ENCODE results near the gene ALDH1A1. TPM values are rescaled to one million over a fixed set of nuclear protein-coding genes. Genes with fewer than 3 reads are reported as not detected.

Gene ALDH1A1
- total RNA-seq, 1 experiment from 2014 or later = 17.7 TPM

DNA sequence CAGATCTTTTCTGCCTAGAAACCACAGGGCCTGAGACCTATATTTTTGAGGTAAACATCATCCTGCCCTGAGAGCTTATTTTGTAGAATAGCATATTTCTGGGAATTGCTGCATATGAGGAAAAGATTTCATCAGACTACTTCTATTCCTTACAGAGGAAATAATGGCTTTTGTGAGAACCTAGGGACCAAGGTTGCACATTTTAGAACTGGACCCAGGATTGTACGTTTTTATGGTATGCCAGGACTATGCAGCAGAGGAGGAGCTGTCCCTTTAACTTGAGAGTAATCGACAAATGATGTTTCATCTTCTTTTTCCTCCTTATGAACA, 2.2 kb upstream of the ALDH1A1 start:
- Mint-ChIP-seq H3K36me3 (ENCODE audit: insufficient read depth, unreplicated experiment) (peaks cover 6% of the 10 kb centered on the region), H3K4me3 (ENCODE audit: low read depth, unreplicated experiment) (no peak overlapping the region), H3K27me3 (ENCODE audit: unreplicated experiment) (no peaks in the 10 kb centered on the region), H3K9me3 (ENCODE audit: low read depth, unreplicated experiment) (peaks cover 7% of the 10 kb centered on the region), H3K27ac (ENCODE audit: unreplicated experiment) (no peak overlapping the region), H3K4me1 (ENCODE audit: low read depth, unreplicated experiment) (peaks cover 8% of the 10 kb centered on the region)
- no TSS peak for BruUV-seq (replicated peaks)
- CTCF ChIA-PET = no interaction called here
- intact Hi-C loops (cut with micrococcal nuclease; ENCODE audit: unreplicated experiment) = no loop called here
- TF ChIP-seq, protein P1, sequence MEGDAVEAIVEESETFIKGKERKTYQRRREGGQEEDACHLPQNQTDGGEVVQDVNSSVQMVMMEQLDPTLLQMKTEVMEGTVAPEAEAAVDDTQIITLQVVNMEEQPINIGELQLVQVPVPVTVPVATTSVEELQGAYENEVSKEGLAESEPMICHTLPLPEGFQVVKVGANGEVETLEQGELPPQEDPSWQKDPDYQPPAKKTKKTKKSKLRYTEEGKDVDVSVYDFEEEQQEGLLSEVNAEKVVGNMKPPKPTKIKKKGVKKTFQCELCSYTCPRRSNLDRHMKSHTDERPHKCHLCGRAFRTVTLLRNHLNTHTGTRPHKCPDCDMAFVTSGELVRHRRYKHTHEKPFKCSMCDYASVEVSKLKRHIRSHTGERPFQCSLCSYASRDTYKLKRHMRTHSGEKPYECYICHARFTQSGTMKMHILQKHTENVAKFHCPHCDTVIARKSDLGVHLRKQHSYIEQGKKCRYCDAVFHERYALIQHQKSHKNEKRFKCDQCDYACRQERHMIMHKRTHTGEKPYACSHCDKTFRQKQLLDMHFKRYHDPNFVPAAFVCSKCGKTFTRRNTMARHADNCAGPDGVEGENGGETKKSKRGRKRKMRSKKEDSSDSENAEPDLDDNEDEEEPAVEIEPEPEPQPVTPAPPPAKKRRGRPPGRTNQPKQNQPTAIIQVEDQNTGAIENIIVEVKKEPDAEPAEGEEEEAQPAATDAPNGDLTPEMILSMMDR (IDR thresholded peaks at IDR 0.05; ENCODE audit: unreplicated experiment) = no peak
- DNase-seq = no peak

DNA sequence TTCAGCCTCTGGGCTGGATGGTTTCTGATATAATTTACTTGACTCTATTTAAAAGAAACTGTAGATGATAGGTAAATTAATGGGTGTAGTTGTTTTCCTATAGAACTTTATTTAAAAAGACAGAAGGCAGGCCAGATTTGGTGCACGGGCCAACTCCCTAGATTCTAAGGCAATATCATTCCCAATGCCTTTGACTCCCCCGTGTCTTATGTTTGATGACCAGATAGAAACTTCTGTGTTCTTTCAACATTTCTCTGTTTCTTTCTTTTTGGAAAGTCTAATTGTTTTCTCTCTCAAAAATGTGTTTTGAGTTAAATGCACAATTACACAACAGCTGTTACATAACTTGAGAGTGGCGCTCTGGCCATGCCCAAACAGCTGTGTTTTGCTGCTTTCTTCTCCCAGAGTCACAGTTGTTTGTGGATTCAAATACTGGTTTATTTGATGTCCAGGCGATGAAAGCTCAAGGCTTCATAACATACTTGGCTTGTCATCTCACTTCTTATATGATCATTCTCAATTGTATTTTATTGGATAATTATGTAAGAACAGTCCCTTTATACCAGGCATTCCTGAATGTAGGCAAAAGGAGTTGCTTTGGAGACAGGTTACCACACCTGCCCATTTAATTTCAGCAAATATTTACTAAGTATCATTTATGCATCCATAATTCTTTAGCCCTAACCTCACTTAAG, 1.7 kb upstream of the ALDH1A1 start:
- TF ChIP-seq, protein P1 (IDR thresholded peaks at IDR 0.05; ENCODE audit: unreplicated experiment) = no peak
- H3K36me3 Mint-ChIP-seq (ENCODE audit: insufficient read depth, unreplicated experiment) = peaks cover 10% of the 10 kb centered on the region
- CTCF ChIA-PET = no interaction called here
- H3K4me3 Mint-ChIP-seq (ENCODE audit: low read depth, unreplicated experiment) = no peak overlapping the region
- intact Hi-C loops (cut with micrococcal nuclease; ENCODE audit: unreplicated experiment) = no loop called here
- H3K4me1 Mint-ChIP-seq (ENCODE audit: low read depth, unreplicated experiment) = peaks cover 8% of the 10 kb centered on the region
- H3K27ac Mint-ChIP-seq (ENCODE audit: unreplicated experiment) = no peak overlapping the region
- BruUV-seq (replicated peaks) = no TSS peak
- no peak for DNase-seq
- H3K27me3 Mint-ChIP-seq (ENCODE audit: unreplicated experiment) = no peaks in the 10 kb centered on the region
- peaks cover 6% of the 10 kb centered on the region for H3K9me3 Mint-ChIP-seq (ENCODE audit: low read depth, unreplicated experiment)

DNA sequence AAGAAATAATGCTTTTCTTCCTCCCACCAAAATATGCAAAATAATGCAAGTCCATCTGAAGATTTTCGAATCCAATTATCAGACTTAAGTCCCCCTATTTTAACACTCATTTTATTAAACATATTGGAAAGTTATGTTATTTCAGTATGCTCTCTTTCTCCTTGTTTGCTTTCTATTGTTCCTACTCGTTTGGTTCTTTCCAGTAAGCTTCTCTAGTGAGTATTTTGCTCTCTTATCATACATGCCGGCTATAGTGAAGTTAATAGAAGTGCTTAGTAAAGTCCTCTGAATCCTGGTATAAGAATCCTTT, 517 bp downstream of the ALDH1A1 start:
- H3K4me3 Mint-ChIP-seq (ENCODE audit: low read depth, unreplicated experiment) = peak overlapping the region; percentile 65
- TSS peak; percentile 71 for BruUV-seq (replicated peaks)
- no peak for DNase-seq
- H3K27me3 Mint-ChIP-seq (ENCODE audit: unreplicated experiment) = no peaks in the 10 kb centered on the region
- H3K27ac Mint-ChIP-seq (ENCODE audit: unreplicated experiment) = peak overlapping the region; percentile 69
- CTCF ChIA-PET = no interaction called here
- intact Hi-C loops (cut with micrococcal nuclease; ENCODE audit: unreplicated experiment) = no loop called here
- TF ChIP-seq, protein P1 (IDR thresholded peaks at IDR 0.05; ENCODE audit: unreplicated experiment) = no peak
- peaks cover 15% of the 10 kb centered on the region for H3K36me3 Mint-ChIP-seq (ENCODE audit: insufficient read depth, unreplicated experiment)
- no peaks in the 10 kb centered on the region for H3K9me3 Mint-ChIP-seq (ENCODE audit: low read depth, unreplicated experiment)
- peaks cover 25% of the 10 kb centered on the region for H3K4me1 Mint-ChIP-seq (ENCODE audit: low read depth, unreplicated experiment)

DNA sequence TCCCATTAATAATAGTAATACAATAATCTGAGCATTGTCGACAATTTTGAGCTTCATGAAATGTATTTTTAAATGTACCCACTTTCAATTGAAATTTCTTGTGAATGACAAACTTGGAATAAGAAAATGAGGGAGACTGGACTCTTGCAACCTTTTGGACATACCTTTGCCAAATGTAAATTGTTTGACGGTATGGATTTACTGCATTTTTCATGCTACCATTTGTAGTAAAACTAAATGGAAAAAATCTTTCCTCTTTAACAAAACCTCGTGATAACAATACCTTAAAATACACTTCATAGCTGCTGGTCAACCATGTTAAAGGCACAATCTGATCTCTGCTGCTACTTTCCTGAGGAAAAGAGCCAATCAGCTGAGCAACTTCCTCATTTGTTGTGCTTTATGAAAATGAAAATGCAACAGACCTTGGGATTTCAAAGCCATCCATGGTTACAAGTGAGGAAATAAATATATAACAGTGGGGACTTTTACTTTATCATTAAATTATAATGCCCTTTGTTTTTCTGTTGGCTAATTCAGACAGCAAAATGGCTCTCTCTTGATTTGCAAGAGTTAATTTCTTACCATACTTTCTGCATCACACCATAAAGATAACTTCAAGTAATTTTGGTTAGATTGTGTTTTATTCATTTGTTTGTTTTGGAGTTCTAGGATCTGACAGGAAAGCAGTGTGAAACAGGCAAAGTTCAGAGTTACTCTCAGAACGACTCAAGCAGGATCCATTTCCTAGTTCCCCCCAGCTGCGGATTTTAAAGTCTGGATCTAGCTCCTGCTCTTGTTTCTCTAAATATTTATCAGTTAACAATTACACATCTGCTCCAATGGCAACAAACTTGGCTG, 1.1 kb downstream of the ALDH1A1 start:
- intact Hi-C loops (cut with micrococcal nuclease; ENCODE audit: unreplicated experiment) = no loop called here
- CTCF ChIA-PET = no interaction called here
- TF ChIP-seq, protein P1 (IDR thresholded peaks at IDR 0.05; ENCODE audit: unreplicated experiment) = no peak

More for the DNA sequence above, 1.1 kb downstream of the ALDH1A1 start:
- BruUV-seq (replicated peaks) = no TSS peak
- peak overlapping the region; percentile 69 for H3K27ac Mint-ChIP-seq (ENCODE audit: unreplicated experiment)
- peaks cover 25% of the 10 kb centered on the region for H3K4me1 Mint-ChIP-seq (ENCODE audit: low read depth, unreplicated experiment)
- peak overlapping the region; percentile 65 for H3K4me3 Mint-ChIP-seq (ENCODE audit: low read depth, unreplicated experiment)
- DNase-seq = no peak
- H3K36me3 Mint-ChIP-seq (ENCODE audit: insufficient read depth, unreplicated experiment) = peaks cover 15% of the 10 kb centered on the region
- H3K27me3 Mint-ChIP-seq (ENCODE audit: unreplicated experiment) = no peaks in the 10 kb centered on the region
- no peaks in the 10 kb centered on the region for H3K9me3 Mint-ChIP-seq (ENCODE audit: low read depth, unreplicated experiment)
